ENCODE measurements around the gene TRIM60. TPM values are rescaled to one million over a fixed set of nuclear protein-coding genes. Genes with fewer than 3 reads are reported as not detected.
"Not testable (repeated sequence)": the region's sequence is repeated elsewhere in the genome, so short reads cannot be mapped to it uniquely, and the experiment has no call there.

Gene TRIM60
- total RNA-seq, 1 donor from 2014 or later: not detected

DNA sequence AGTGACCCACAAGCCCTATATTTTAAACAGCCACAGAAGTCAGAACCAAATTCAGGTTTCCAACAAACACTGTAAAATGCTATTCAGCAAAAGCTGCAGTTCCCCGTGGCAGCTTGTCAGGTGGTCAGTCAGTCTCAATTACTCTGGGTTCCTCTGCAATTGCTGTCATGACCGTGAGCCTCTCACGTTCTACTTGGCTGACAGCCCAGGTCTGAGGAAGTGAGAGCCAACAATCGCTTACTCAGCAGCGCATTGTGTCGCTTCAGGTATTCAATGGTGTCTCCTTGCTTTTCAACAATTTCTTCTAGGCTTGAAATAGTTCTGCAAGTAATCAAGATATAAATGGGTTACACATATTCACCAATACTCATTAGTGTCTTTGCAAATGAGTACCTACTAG lies 47.7 kb downstream of the TRIM60 start:
- no peaks in the 10 kb centered on the region for H3K9me3 ChIP-seq (ENCODE audit: insufficient read depth, low read depth, low read length)
- DNase-seq (ENCODE audit: low read depth): peak; percentile 28
- no peaks in the 10 kb centered on the region for H4K20me1 ChIP-seq (ENCODE audit: insufficient read depth, low read length)
- no peaks in the 10 kb centered on the region for H3K36me3 ChIP-seq (ENCODE audit: insufficient read depth, low read length)
- FAIRE-seq: no peak
- Mint-ChIP-seq H3K4me3 (ENCODE audit: unreplicated experiment) (no peak overlapping the region), H3K27ac (ENCODE audit: unreplicated experiment) (no peak overlapping the region), H3K4me1 (ENCODE audit: low read depth, unreplicated experiment) (peaks cover 6% of the 10 kb centered on the region), H3K36me3 (ENCODE audit: low read depth, unreplicated experiment) (peaks cover 2% of the 10 kb centered on the region), H3K9me3 (ENCODE audit: unreplicated experiment) (no peaks in the 10 kb centered on the region), H3K27me3 (ENCODE audit: low read depth, unreplicated experiment) (no peaks in the 10 kb centered on the region)
- no peak overlapping the region for H2AFZ ChIP-seq (ENCODE audit: low read depth, low read length)
- H3K4me2 ChIP-seq (ENCODE audit: low read length): no peak overlapping the region
- no peaks in the 10 kb centered on the region for H3K79me2 ChIP-seq (ENCODE audit: insufficient read depth, low read length)
- H3K9ac ChIP-seq (ENCODE audit: low read length): no peak overlapping the region
- TF ChIP-seq, protein P1, sequence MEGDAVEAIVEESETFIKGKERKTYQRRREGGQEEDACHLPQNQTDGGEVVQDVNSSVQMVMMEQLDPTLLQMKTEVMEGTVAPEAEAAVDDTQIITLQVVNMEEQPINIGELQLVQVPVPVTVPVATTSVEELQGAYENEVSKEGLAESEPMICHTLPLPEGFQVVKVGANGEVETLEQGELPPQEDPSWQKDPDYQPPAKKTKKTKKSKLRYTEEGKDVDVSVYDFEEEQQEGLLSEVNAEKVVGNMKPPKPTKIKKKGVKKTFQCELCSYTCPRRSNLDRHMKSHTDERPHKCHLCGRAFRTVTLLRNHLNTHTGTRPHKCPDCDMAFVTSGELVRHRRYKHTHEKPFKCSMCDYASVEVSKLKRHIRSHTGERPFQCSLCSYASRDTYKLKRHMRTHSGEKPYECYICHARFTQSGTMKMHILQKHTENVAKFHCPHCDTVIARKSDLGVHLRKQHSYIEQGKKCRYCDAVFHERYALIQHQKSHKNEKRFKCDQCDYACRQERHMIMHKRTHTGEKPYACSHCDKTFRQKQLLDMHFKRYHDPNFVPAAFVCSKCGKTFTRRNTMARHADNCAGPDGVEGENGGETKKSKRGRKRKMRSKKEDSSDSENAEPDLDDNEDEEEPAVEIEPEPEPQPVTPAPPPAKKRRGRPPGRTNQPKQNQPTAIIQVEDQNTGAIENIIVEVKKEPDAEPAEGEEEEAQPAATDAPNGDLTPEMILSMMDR (IDR thresholded peaks at IDR 0.05; ENCODE audit: insufficient read depth, low read depth, low read length): no peak
- TF ChIP-seq EZH2 (IDR thresholded peaks at IDR 0.05; ENCODE audit: insufficient read depth, low read length): no peak
- no peaks in the 10 kb centered on the region for H3K4me1 ChIP-seq (ENCODE audit: insufficient read depth, low read length)
- H3K27me3 ChIP-seq (ENCODE audit: insufficient read depth, low read length): no peaks in the 10 kb centered on the region
- no peak overlapping the region for H3K27ac ChIP-seq (ENCODE audit: low read depth, low read length)
- no peak overlapping the region for H3K4me3 ChIP-seq (ENCODE audit: insufficient read depth, low read depth, low read length)

DNA sequence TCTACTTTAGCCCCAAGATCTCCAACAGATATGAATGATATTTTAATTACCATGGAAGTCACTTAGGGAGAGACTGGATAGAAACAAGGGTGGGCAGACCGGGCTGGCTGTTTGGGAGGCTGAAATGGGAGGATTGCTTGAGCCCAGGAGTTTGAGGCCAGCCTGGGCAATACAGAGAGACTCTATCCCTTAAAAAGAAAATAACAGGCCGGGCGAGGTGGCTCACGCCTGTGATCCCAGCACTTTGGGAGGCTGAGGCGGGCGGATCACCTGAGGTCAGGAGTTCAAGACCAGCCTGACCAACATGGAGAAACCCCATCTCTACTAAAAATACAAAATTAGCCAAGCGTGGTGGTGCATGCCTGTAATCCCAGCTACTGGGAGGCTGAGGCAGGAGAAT lies 53.0 kb downstream of the TRIM60 start:
- not testable (repeated sequence) for DNase-seq (ENCODE audit: low read depth); H3K27me3 Mint-ChIP-seq (ENCODE audit: low read depth, unreplicated experiment); H3K27ac Mint-ChIP-seq (ENCODE audit: unreplicated experiment); FAIRE-seq; H3K9me3 Mint-ChIP-seq (ENCODE audit: unreplicated experiment); H4K20me1 ChIP-seq (ENCODE audit: insufficient read depth, low read length); H3K4me1 ChIP-seq (ENCODE audit: insufficient read depth, low read length); H3K4me3 ChIP-seq (ENCODE audit: insufficient read depth, low read depth, low read length); H3K9me3 ChIP-seq (ENCODE audit: insufficient read depth, low read depth, low read length); H3K4me3 Mint-ChIP-seq (ENCODE audit: unreplicated experiment); H3K9ac ChIP-seq (ENCODE audit: low read length); H3K27me3 ChIP-seq (ENCODE audit: insufficient read depth, low read length); H2AFZ ChIP-seq (ENCODE audit: low read depth, low read length); H3K4me2 ChIP-seq (ENCODE audit: low read length); H3K27ac ChIP-seq (ENCODE audit: low read depth, low read length); H3K79me2 ChIP-seq (ENCODE audit: insufficient read depth, low read length); H3K4me1 Mint-ChIP-seq (ENCODE audit: low read depth, unreplicated experiment); H3K36me3 ChIP-seq (ENCODE audit: insufficient read depth, low read length)
- H3K36me3 Mint-ChIP-seq (ENCODE audit: low read depth, unreplicated experiment): peaks cover 11% of the 10 kb centered on the region

DNA sequence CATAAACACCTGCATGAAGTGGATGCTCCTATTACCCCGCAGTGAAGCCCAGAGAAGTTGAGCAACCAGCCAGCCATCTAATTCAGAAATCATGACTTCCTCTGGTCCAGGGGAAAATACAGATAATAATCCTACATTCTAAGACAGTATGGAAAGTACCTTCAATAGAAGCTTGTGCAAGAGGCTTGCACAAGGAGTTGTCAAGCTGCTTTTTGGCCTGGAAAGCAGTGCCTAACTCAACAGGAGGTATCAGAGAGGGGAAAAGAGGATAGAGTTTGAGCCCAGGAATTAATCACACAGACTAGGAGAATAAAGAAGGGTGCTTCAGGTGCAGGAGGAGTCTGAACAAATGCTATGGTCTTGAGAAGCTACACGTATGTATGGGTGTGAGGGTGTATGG lies 54.1 kb downstream of the TRIM60 start:
- H3K4me2 ChIP-seq (ENCODE audit: low read length): no peak overlapping the region
- H4K20me1 ChIP-seq (ENCODE audit: insufficient read depth, low read length): no peaks in the 10 kb centered on the region
- no peak overlapping the region for H3K9ac ChIP-seq (ENCODE audit: low read length)
- no peaks in the 10 kb centered on the region for H3K4me1 ChIP-seq (ENCODE audit: insufficient read depth, low read length)
- no peak overlapping the region for H3K27ac Mint-ChIP-seq (ENCODE audit: unreplicated experiment)
- H3K4me1 Mint-ChIP-seq (ENCODE audit: low read depth, unreplicated experiment): no peaks in the 10 kb centered on the region
- H3K9me3 ChIP-seq (ENCODE audit: insufficient read depth, low read depth, low read length): no peaks in the 10 kb centered on the region
- no peaks in the 10 kb centered on the region for H3K27me3 ChIP-seq (ENCODE audit: insufficient read depth, low read length)
- H3K27me3 Mint-ChIP-seq (ENCODE audit: low read depth, unreplicated experiment): no peaks in the 10 kb centered on the region
- H3K9me3 Mint-ChIP-seq (ENCODE audit: unreplicated experiment): peaks cover 1% of the 10 kb centered on the region
- H3K4me3 ChIP-seq (ENCODE audit: insufficient read depth, low read depth, low read length): no peak overlapping the region
- no peaks in the 10 kb centered on the region for H3K36me3 ChIP-seq (ENCODE audit: insufficient read depth, low read length)
- no peak overlapping the region for H3K4me3 Mint-ChIP-seq (ENCODE audit: unreplicated experiment)
- H3K27ac ChIP-seq (ENCODE audit: low read depth, low read length): no peak overlapping the region
- H3K36me3 Mint-ChIP-seq (ENCODE audit: low read depth, unreplicated experiment): peaks cover 11% of the 10 kb centered on the region
- no peak for TF ChIP-seq EZH2 (IDR thresholded peaks at IDR 0.05; ENCODE audit: insufficient read depth, low read length)
- no peaks in the 10 kb centered on the region for H3K79me2 ChIP-seq (ENCODE audit: insufficient read depth, low read length)
- FAIRE-seq (no peak), DNase-seq (ENCODE audit: low read depth) (no peak)
- no peak overlapping the region for H2AFZ ChIP-seq (ENCODE audit: low read depth, low read length)

DNA sequence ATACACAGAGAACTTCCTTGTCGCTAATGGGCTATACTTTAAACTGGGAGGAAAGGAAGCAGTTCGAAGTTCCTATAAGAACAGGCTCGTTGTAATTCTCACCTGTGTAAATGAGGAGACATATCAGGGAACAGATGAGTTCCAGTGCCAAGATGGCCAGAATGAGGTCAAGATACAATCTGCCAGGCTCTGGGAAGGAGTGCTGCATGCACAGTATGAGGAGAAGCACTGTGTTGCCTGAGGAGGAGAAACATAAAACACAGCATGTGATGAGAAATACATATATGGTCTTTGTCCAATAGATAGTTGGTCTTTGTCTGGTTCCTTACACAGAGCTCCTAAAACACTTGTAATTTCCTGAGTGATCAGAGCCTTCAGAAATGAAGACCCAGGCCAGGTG lies 56.6 kb downstream of the TRIM60 start:
- Histone ChIP-seq H3K27me3 (ENCODE audit: insufficient read depth, low read length) (no peaks in the 10 kb centered on the region), H3K9me3 (ENCODE audit: insufficient read depth, low read depth, low read length) (no peaks in the 10 kb centered on the region), H3K79me2 (ENCODE audit: insufficient read depth, low read length) (no peaks in the 10 kb centered on the region), H3K4me2 (ENCODE audit: low read length) (no peak overlapping the region), H3K9ac (ENCODE audit: low read length) (no peak overlapping the region), H4K20me1 (ENCODE audit: insufficient read depth, low read length) (no peaks in the 10 kb centered on the region), H3K27ac (ENCODE audit: low read depth, low read length) (no peak overlapping the region), H3K36me3 (ENCODE audit: insufficient read depth, low read length) (no peaks in the 10 kb centered on the region), H3K4me1 (ENCODE audit: insufficient read depth, low read length) (no peaks in the 10 kb centered on the region), H2AFZ (ENCODE audit: low read depth, low read length) (no peak overlapping the region), H3K4me3 (ENCODE audit: insufficient read depth, low read depth, low read length) (no peak overlapping the region)
- no peak for TF ChIP-seq EZH2 (IDR thresholded peaks at IDR 0.05; ENCODE audit: insufficient read depth, low read length)
- TF ChIP-seq, protein P1 (IDR thresholded peaks at IDR 0.05; ENCODE audit: insufficient read depth, low read depth, low read length): no peak
- FAIRE-seq: no peak
- DNase-seq (ENCODE audit: low read depth): no peak
- Mint-ChIP-seq H3K36me3 (ENCODE audit: low read depth, unreplicated experiment) (peaks cover 13% of the 10 kb centered on the region), H3K27ac (ENCODE audit: unreplicated experiment) (no peak overlapping the region), H3K4me1 (ENCODE audit: low read depth, unreplicated experiment) (no peaks in the 10 kb centered on the region), H3K27me3 (ENCODE audit: low read depth, unreplicated experiment) (no peaks in the 10 kb centered on the region), H3K4me3 (ENCODE audit: unreplicated experiment) (no peak overlapping the region), H3K9me3 (ENCODE audit: unreplicated experiment) (peaks cover 1% of the 10 kb centered on the region)
